PC-3 (cell line): ENCODE measurements around the gene PTPN5. TPM values are rescaled to one million over a fixed set of nuclear protein-coding genes. Genes with fewer than 3 reads are reported as not detected.

ENCODE experiments used
- ATAC-seq: fragments of 200-7000 bp; cut with Tn5 transposase; 2 replicates; pipeline ENCODE4 v1.9.1; 2020; ENCODE audit warnings: mild to moderate bottlenecking, moderate library complexity
- BruUV-seq: library from RNA; stranded (reverse); fragments of 400-500 nt; replicated peaks from 2 replicates; lab custom pipeline; 2021; lab: Mats Ljungman, UMichigan
- CTCF ChIA-PET: fragments of 300-600 bp; sonication (Branson Sonifier 250); formaldehyde crosslinking; loops from one replicate; lab custom pipeline; 2022; ENCODE audit warnings: antibody characterized with exemption; lab: Charles Lee
- POLR2A ChIA-PET: fragments of 300-600 bp; sonication (Branson Sonifier 250); formaldehyde crosslinking; loops from one replicate; lab custom pipeline; 2022; ENCODE audit warnings: antibody characterized with exemption; ENCODE audit not compliant: unreplicated experiment; lab: Charles Lee
- DNase-seq: peaks from one replicate; pipeline ENCODE4 v3.0.0-alpha.2; 2015
- H2AFZ ChIP-seq: fragments of 300-600 bp; sonication (generic); 2 replicates; pipeline ENCODE4 v1.6.0; 2016; ENCODE audit warnings: antibody characterized with exemption, low read length
- H3F3A ChIP-seq: fragments of 300-600 bp; sonication (generic); one replicate; pipeline ENCODE4 v1.6.0; 2017; ENCODE audit warnings: antibody characterized with exemption, low read length, control low read depth, mild to moderate bottlenecking; ENCODE audit not compliant: unreplicated experiment
- H3K27ac ChIP-seq: fragments of 300-600 bp; sonication (generic); 2 replicates; pipeline ENCODE4 v1.5.1; 2016; ENCODE audit warnings: mild to moderate bottlenecking, low read length
- H3K27me3 ChIP-seq: fragments of 300-600 bp; sonication (generic); 2 replicates; pipeline ENCODE4 v1.6.1; 2016; ENCODE audit warnings: low read length, mixed read lengths
- H3K36me3 ChIP-seq: fragments of 300-600 bp; sonication (generic); 2 replicates; pipeline ENCODE4 v1.6.1; 2016; ENCODE audit warnings: low read depth, mixed run types, low read length, mixed read lengths
- H3K4me1 ChIP-seq: fragments of 300-600 bp; sonication (generic); 2 replicates; pipeline ENCODE4 v1.5.1; 2016; ENCODE audit warnings: low read length; ENCODE audit not compliant: insufficient read depth
- H3K4me2 ChIP-seq: fragments of 300-600 bp; sonication (generic); 2 replicates; pipeline ENCODE4 v1.6.0; 2016; ENCODE audit warnings: low read length
- H3K4me3 ChIP-seq: fragments of 300-600 bp; sonication (generic); 2 replicates; pipeline ENCODE4 v1.5.1; 2016; ENCODE audit warnings: mild to moderate bottlenecking, low read length, mixed read lengths
- H3K79me2 ChIP-seq: fragments of 300-600 bp; sonication (generic); 2 replicates; pipeline ENCODE4 v1.6.1; 2017; ENCODE audit warnings: low read length, mixed read lengths
- H3K9ac ChIP-seq: fragments of 300-600 bp; sonication (generic); 2 replicates; pipeline ENCODE4 v1.6.0; 2016; ENCODE audit warnings: mild to moderate bottlenecking, low read length
- H3K9me2 ChIP-seq: fragments of 300-600 bp; sonication (generic); replicated peaks from 2 replicates; pipeline ENCODE4 v1.6.1; 2016; ENCODE audit warnings: mixed run types, low read length, mixed read lengths
- H3K9me3 ChIP-seq: fragments of 300-600 bp; sonication (generic); 2 replicates; pipeline ENCODE4 v1.6.1; 2016; ENCODE audit warnings: low read length, mixed read lengths
- H4K20me1 ChIP-seq: fragments of 300-600 bp; sonication (generic); 2 replicates; pipeline ENCODE4 v1.6.1; 2016; ENCODE audit warnings: low read length, mixed read lengths
- CTCF ChIP-seq: fragments of 300-600 bp; sonication (generic); conservative IDR thresholded peaks from 2 replicates; pipeline ENCODE4 v1.5.1; 2017; ENCODE audit warnings: antibody characterized with exemption, low read depth, mild to moderate bottlenecking, low read length
- EZH2 ChIP-seq: fragments of 300-600 bp; sonication (generic); IDR thresholded peaks from one replicate; pipeline ENCODE4 v1.6.1; 2017; ENCODE audit warnings: antibody characterized with exemption, mild to moderate bottlenecking, low read length; ENCODE audit not compliant: unreplicated experiment
- EZH2phosphoT487 ChIP-seq: fragments of 300-600 bp; sonication (generic); IDR thresholded peaks from 2 replicates; pipeline ENCODE4 v1.6.1; 2018; ENCODE audit warnings: mild to moderate bottlenecking, antibody characterized with exemption, low read length, borderline replicate concordance
- intact Hi-C: fragments of 100-400 bp; cut with micrococcal nuclease; formaldehyde crosslinking; loops from 2 replicates; pipeline ENCODE4 v1.9.0; 2023
- total RNA-seq: library from RNA; depleted of rRNA; stranded (reverse); fragments of >200 nt; gene quantifications from 2 replicates; pipeline ENCODE4 v1.2.3, GENCODE V29; 2014

The PTPN5 gene
- total RNA-seq, 1 experiment from 2014 or later: 0.95 TPM

GRCh38 chr11:18731441-18731840 is 60.2 kb downstream of the PTPN5 start:
- H3K9me3 ChIP-seq: no peaks in the 10 kb centered on the region
- no peaks in the 10 kb centered on the region for H3K36me3 ChIP-seq
- no peaks in the 10 kb centered on the region; the same call in 1 of the 2 replicates for H3K4me1 ChIP-seq
- H3K4me2 ChIP-seq: no peak overlapping the region
- H2AFZ ChIP-seq: no peak overlapping the region
- H3K27me3 ChIP-seq: no peaks in the 10 kb centered on the region
- H3K9me2 ChIP-seq: no peaks in the 10 kb centered on the region
- H3K79me2 ChIP-seq: no peaks in the 10 kb centered on the region
- POLR2A ChIA-PET: no interaction called here
- no peaks in the 10 kb centered on the region for H4K20me1 ChIP-seq
- TF ChIP-seq EZH2phosphoT487: no peak
- no peak for TF ChIP-seq CTCF
- no peak for TF ChIP-seq EZH2
- H3K27ac ChIP-seq: no peak overlapping the region
- DNase-seq: no peak
- no peak overlapping the region for H3K9ac ChIP-seq
- no peak; the same call in 1 of the 2 replicates for ATAC-seq
- intact Hi-C loops: no loop called here
- H3F3A ChIP-seq: no peaks in the 10 kb centered on the region
- CTCF ChIA-PET: interaction anchor here (0.7 kb wide), 1 partner anchor 61 kb away, joined by 3 read pairs; no protein-coding TSS in a partner anchor
- no TSS peak for BruUV-seq
- H3K4me3 ChIP-seq: no peak overlapping the region

GRCh38 chr11:18730020-18730419 is 61.6 kb downstream of the PTPN5 start:
- H3K9me2 ChIP-seq: no peaks in the 10 kb centered on the region
- no peaks in the 10 kb centered on the region for H3K27me3 ChIP-seq
- H3K4me1 ChIP-seq: no peaks in the 10 kb centered on the region; the same call in 1 of the 2 replicates
- ChIA-PET POLR2A (no interaction called here), CTCF (no interaction called here)
- no peak overlapping the region for H3K4me3 ChIP-seq
- H3K27ac ChIP-seq: no peak overlapping the region
- H3K79me2 ChIP-seq: no peaks in the 10 kb centered on the region
- no peak overlapping the region for H3K4me2 ChIP-seq
- no peaks in the 10 kb centered on the region for H3K9me3 ChIP-seq
- H4K20me1 ChIP-seq: no peaks in the 10 kb centered on the region
- no peak for DNase-seq
- intact Hi-C loops: no loop called here
- no peaks in the 10 kb centered on the region for H3K36me3 ChIP-seq
- no peaks in the 10 kb centered on the region for H3F3A ChIP-seq
- no peak overlapping the region for H3K9ac ChIP-seq
- BruUV-seq: no TSS peak
- no peak for ATAC-seq
- H2AFZ ChIP-seq: no peak overlapping the region
- no peak for TF ChIP-seq EZH2phosphoT487
- no peak for TF ChIP-seq CTCF
- TF ChIP-seq EZH2: no peak

GRCh38 chr11:18729426-18729825 is 62.2 kb downstream of the PTPN5 start:
- no peaks in the 10 kb centered on the region for H3K9me2 ChIP-seq
- H3K27me3 ChIP-seq: no peaks in the 10 kb centered on the region
- H2AFZ ChIP-seq: no peak overlapping the region
- BruUV-seq: no TSS peak
- ATAC-seq: no peak
- no peaks in the 10 kb centered on the region for H3K9me3 ChIP-seq
- H3K79me2 ChIP-seq: no peaks in the 10 kb centered on the region
- no peak overlapping the region for H3K9ac ChIP-seq
- TF ChIP-seq CTCF (no peak), EZH2phosphoT487 (no peak), EZH2 (no peak)
- no peaks in the 10 kb centered on the region for H4K20me1 ChIP-seq
- no peak for DNase-seq
- intact Hi-C loops: no loop called here
- no peaks in the 10 kb centered on the region; the same call in 1 of the 2 replicates for H3K4me1 ChIP-seq
- no peak overlapping the region for H3K4me3 ChIP-seq
- CTCF ChIA-PET: interaction anchor here (0.7 kb wide), 1 partner anchor 29 kb away, joined by 4 read pairs; no protein-coding TSS in a partner anchor
- H3K27ac ChIP-seq: no peak overlapping the region
- no peak overlapping the region for H3K4me2 ChIP-seq
- H3K36me3 ChIP-seq: no peaks in the 10 kb centered on the region
- H3F3A ChIP-seq: no peaks in the 10 kb centered on the region
- POLR2A ChIA-PET: no interaction called here
